ENCODE measurements around the gene L3MBTL1.

Gene L3MBTL1

GRCh38 chr20:43550456-43550855, 43.0 kb downstream of the L3MBTL1 start:
- H3K36me3 ChIP-seq (ENCODE audit: insufficient read depth, low read depth, low read length): peaks cover 6% of the 10 kb centered on the region; the same call in 1 of the 2 replicates
- H3K27me3 ChIP-seq (ENCODE audit: insufficient read depth, low read length): no peaks in the 10 kb centered on the region
- no peak overlapping the region for H3K27ac ChIP-seq (ENCODE audit: low read length)
- no peaks in the 10 kb centered on the region for H3K4me1 ChIP-seq (ENCODE audit: insufficient read depth, low read length)
- H3K4me3 ChIP-seq (ENCODE audit: low read length): no peak overlapping the region
- no peak overlapping the region for H3K9ac ChIP-seq (ENCODE audit: low read depth, low read length)
- peaks cover 5% of the 10 kb centered on the region; the same call in 1 of the 2 replicates for H3K9me3 ChIP-seq (ENCODE audit: insufficient read depth, low read depth, low read length)

DNA sequence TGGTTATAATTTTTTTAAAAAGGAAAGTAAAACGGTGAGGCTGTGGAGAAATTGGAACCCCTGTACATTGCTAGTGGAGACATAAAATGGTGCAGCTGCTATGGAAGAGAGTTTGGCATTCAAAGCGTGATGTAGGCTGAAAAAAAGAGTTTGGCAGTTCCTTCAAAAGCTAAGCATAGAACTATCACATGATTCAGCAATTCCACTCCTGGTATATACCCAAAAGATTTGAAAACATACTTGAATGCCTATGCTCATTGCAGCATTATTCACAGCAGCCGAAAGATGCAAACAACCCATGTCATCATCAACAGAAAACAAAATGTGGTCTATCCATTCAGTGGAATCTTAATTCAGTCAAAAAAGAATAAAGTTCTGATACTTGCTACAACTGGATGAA, 46.9 kb downstream of the L3MBTL1 start:
- H3K27me3 ChIP-seq (ENCODE audit: insufficient read depth, low read length): no peaks in the 10 kb centered on the region
- no peaks in the 10 kb centered on the region for H3K36me3 ChIP-seq (ENCODE audit: insufficient read depth, low read depth, low read length)
- H3K9ac ChIP-seq (ENCODE audit: low read depth, low read length): no peak overlapping the region
- H3K27ac ChIP-seq (ENCODE audit: low read length): no peak overlapping the region
- H3K4me1 ChIP-seq (ENCODE audit: insufficient read depth, low read length): no peaks in the 10 kb centered on the region
- H3K4me3 ChIP-seq (ENCODE audit: low read length): no peak overlapping the region
- no peaks in the 10 kb centered on the region for H3K9me3 ChIP-seq (ENCODE audit: insufficient read depth, low read depth, low read length)

DNA sequence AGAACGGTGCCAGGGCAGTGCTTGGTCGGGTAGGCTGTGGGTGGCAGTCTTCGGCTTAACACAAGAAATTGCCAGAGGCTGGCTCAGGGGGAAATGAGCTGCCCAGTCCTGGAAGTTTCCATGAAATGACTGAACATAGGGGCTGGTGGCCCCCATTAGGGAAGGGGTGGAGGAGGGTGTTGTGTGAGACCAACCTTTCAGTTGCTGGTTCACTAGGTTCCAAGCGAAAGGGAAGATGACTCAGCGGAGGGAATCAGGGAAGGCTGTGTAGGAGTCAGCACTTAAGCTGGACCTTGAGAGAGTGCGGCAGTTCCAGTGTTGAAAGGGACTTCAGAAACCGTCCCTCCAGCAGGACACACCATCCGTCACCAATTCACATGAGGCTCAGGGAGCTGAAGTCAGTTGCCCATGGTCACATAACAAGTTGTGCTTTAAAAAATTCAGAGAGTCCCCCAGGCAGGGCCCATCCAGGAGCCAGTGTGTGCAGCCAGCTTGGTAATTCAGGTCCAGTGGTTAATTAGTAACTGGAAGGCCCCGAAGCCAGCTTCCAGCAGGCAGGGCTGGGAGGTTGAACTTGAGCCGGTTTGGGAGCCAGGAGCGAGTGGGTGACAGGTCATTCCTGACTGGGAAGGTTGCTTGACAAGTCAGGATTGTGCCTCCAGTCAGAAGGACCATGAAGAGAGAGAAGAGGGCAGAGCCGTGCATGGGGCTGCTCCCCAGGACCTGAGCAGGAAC, 51.1 kb downstream of the L3MBTL1 start, which contains the start of gene SGK2:
Gene SGK2 (plus strand): TSS at position 616 of the 735 bp plus-strand sequence. CDS start 7,469 bp downstream, outside the sequence.
- no peak within 1 kb of the TSS for H3K27ac ChIP-seq (ENCODE audit: low read length)
- no peaks in the 10 kb centered on the region for H3K9me3 ChIP-seq (ENCODE audit: insufficient read depth, low read depth, low read length)
- H3K27me3 ChIP-seq (ENCODE audit: insufficient read depth, low read length): no peaks in the 10 kb centered on the region
- no peak within 1 kb of the TSS for H3K4me3 ChIP-seq (ENCODE audit: low read length)
- no peaks in the 10 kb centered on the region for H3K4me1 ChIP-seq (ENCODE audit: insufficient read depth, low read length)
- no peaks in the 10 kb centered on the region for H3K36me3 ChIP-seq (ENCODE audit: insufficient read depth, low read depth, low read length)
- H3K9ac ChIP-seq (ENCODE audit: low read depth, low read length): no peak within 1 kb of the TSS

DNA sequence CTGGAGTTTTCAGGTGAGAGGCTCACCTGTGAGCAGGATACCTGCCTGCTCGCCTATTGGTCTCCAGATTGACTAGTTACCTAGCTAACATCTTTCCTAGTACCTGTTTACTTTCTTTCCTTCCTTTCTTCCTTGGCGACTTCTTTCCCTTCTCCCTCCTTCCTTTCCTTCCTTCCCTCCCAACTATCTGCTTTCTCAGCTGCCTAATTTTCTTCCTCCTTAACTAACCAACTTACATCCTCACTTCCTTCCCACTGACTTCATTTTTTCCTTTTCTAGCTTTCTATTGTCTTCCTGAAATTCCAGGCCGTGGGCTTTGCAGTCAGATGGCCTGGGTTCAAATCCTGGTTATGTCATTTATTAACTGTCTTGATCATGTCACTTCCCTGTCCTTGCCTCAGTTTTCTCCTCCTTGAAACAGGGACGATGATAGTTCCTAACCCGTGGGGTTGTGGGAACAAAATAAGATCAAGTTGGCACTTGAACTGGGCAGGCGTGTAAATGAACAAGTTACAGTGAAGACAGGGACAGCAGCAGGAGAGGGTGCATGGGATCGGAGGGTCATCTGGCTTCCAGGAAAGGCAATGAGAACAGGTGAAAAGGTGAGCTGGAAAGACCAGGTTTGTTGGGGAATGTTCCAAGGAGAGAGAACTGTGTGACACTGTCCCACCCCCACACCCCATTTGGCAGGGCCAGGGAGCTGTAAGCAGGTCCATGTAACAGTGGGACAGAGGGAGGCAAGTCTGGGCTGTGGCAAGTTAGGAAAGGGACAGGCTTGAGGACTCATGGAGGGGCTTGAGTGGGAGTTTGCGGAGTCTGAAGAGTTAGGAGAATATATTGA, 51.9 kb downstream of the L3MBTL1 start:
- H3K27me3 ChIP-seq (ENCODE audit: insufficient read depth, low read length): no peaks in the 10 kb centered on the region

GRCh38 chr20:43560974-43561373, 53.5 kb downstream of the L3MBTL1 start:
- Histone ChIP-seq H3K4me1 (ENCODE audit: insufficient read depth, low read length) (no peaks in the 10 kb centered on the region), H3K36me3 (ENCODE audit: insufficient read depth, low read depth, low read length) (no peaks in the 10 kb centered on the region), H3K9me3 (ENCODE audit: insufficient read depth, low read depth, low read length) (no peaks in the 10 kb centered on the region), H3K4me3 (ENCODE audit: low read length) (no peak overlapping the region), H3K9ac (ENCODE audit: low read depth, low read length) (no peak overlapping the region), H3K27me3 (ENCODE audit: insufficient read depth, low read length) (no peaks in the 10 kb centered on the region), H3K27ac (ENCODE audit: low read length) (no peak overlapping the region)

More for the DNA sequence above, 51.9 kb downstream of the L3MBTL1 start:
- H3K4me3 ChIP-seq (ENCODE audit: low read length): no peak overlapping the region
- H3K36me3 ChIP-seq (ENCODE audit: insufficient read depth, low read depth, low read length): no peaks in the 10 kb centered on the region
- no peak overlapping the region for H3K9ac ChIP-seq (ENCODE audit: low read depth, low read length)
- H3K9me3 ChIP-seq (ENCODE audit: insufficient read depth, low read depth, low read length): no peaks in the 10 kb centered on the region
- H3K4me1 ChIP-seq (ENCODE audit: insufficient read depth, low read length): no peaks in the 10 kb centered on the region
- H3K27ac ChIP-seq (ENCODE audit: low read length): no peak overlapping the region

DNA sequence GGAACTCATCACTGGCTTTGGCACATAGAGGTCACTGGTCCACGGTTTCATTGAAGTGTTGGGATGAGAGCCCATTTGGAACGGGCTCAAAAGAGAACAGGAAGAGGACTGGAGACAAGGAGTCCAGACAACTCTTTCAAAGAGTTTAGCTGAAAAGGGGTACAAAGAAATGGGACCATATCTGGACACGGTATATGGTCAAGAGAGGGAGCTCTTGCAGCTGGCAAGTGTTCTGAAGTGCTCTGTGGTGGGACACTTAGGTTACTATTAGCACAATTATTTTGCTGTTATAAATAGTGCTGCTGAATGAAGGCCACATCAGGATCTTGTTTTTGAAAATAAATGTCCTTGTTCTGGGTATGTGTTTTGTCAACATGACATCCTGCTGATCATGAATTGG, 55.9 kb downstream of the L3MBTL1 start:
- H3K4me1 ChIP-seq (ENCODE audit: insufficient read depth, low read length): no peaks in the 10 kb centered on the region
- no peak overlapping the region for H3K27ac ChIP-seq (ENCODE audit: low read length)

DNA sequence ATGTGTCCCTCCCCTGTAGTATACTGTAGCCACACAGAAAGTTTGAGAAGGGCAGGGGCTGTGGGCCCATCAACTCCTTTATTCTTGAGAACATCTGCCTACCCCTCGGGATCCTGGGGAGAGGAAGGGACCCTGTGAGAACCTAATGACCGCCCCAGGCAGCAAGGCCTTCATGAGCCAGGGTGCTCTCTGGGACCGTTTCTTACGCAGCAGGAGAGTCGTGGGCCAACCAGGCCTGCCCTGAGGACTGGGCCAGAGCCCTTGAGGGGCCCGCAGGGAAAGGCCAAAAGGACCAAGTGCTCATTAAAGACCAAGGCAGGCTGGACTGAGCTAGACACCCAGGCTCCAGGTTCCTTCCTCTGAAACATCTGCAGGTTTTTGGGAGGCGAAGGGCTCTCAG, 56.5 kb downstream of the L3MBTL1 start:
- Histone ChIP-seq H3K4me3 (ENCODE audit: low read length) (no peak overlapping the region), H3K27ac (ENCODE audit: low read length) (no peak overlapping the region), H3K36me3 (ENCODE audit: insufficient read depth, low read depth, low read length) (no peaks in the 10 kb centered on the region), H3K9ac (ENCODE audit: low read depth, low read length) (no peak overlapping the region), H3K4me1 (ENCODE audit: insufficient read depth, low read length) (no peaks in the 10 kb centered on the region), H3K27me3 (ENCODE audit: insufficient read depth, low read length) (no peaks in the 10 kb centered on the region), H3K9me3 (ENCODE audit: insufficient read depth, low read depth, low read length) (no peaks in the 10 kb centered on the region)

More for the DNA sequence above, 55.9 kb downstream of the L3MBTL1 start:
- no peaks in the 10 kb centered on the region for H3K27me3 ChIP-seq (ENCODE audit: insufficient read depth, low read length)
- no peak overlapping the region for H3K4me3 ChIP-seq (ENCODE audit: low read length)
- no peak overlapping the region for H3K9ac ChIP-seq (ENCODE audit: low read depth, low read length)
- H3K9me3 ChIP-seq (ENCODE audit: insufficient read depth, low read depth, low read length): no peaks in the 10 kb centered on the region
- no peaks in the 10 kb centered on the region for H3K36me3 ChIP-seq (ENCODE audit: insufficient read depth, low read depth, low read length)

DNA sequence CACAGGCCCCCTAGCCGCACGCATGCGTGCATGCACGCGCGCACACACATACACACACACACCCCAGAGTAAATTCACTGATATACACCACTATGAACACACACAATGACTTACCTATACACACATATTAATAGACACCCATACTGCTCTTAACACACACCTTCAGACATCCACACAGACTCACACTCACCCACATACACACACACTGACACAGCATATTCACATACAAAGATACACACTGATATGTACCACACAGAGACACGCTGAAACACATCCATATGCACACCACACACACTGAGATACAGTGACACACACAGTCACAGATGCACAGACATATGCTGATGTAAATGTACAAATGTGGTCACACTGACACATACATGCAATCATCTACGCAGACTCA, 57.0 kb downstream of the L3MBTL1 start:
- Histone ChIP-seq H3K9me3 (ENCODE audit: insufficient read depth, low read depth, low read length) (no peaks in the 10 kb centered on the region), H3K36me3 (ENCODE audit: insufficient read depth, low read depth, low read length) (no peaks in the 10 kb centered on the region), H3K27me3 (ENCODE audit: insufficient read depth, low read length) (no peaks in the 10 kb centered on the region), H3K27ac (ENCODE audit: low read length) (no peak overlapping the region), H3K4me1 (ENCODE audit: insufficient read depth, low read length) (no peaks in the 10 kb centered on the region), H3K9ac (ENCODE audit: low read depth, low read length) (no peak overlapping the region), H3K4me3 (ENCODE audit: low read length) (no peak overlapping the region)

- Histone ChIP-seq H3K27ac (ENCODE audit: low read length) (no peak overlapping the region), H3K36me3 (ENCODE audit: insufficient read depth, low read depth, low read length) (no peaks in the 10 kb centered on the region), H3K9ac (ENCODE audit: low read depth, low read length) (no peak overlapping the region), H3K4me3 (ENCODE audit: low read length) (no peak overlapping the region), H3K27me3 (ENCODE audit: insufficient read depth, low read length) (no peaks in the 10 kb centered on the region), H3K4me1 (ENCODE audit: insufficient read depth, low read length) (no peaks in the 10 kb centered on the region), H3K9me3 (ENCODE audit: insufficient read depth, low read depth, low read length) (no peaks in the 10 kb centered on the region)
These were observed 57.7 kb downstream of the L3MBTL1 start for GRCh38 chr20:43564993-43565757.

GRCh38 chr20:43565758-43566104, 58.2 kb downstream of the L3MBTL1 start:
- Histone ChIP-seq H3K9me3 (ENCODE audit: insufficient read depth, low read depth, low read length) (no peaks in the 10 kb centered on the region), H3K36me3 (ENCODE audit: insufficient read depth, low read depth, low read length) (no peaks in the 10 kb centered on the region), H3K27me3 (ENCODE audit: insufficient read depth, low read length) (no peaks in the 10 kb centered on the region), H3K4me1 (ENCODE audit: insufficient read depth, low read length) (no peaks in the 10 kb centered on the region), H3K4me3 (ENCODE audit: low read length) (no peak overlapping the region), H3K27ac (ENCODE audit: low read length) (no peak overlapping the region), H3K9ac (ENCODE audit: low read depth, low read length) (no peak overlapping the region)

GRCh38 chr20:43567477-43567876, 60.0 kb downstream of the L3MBTL1 start:
- Histone ChIP-seq H3K4me3 (ENCODE audit: low read length) (no peak overlapping the region), H3K4me1 (ENCODE audit: insufficient read depth, low read length) (no peaks in the 10 kb centered on the region), H3K9ac (ENCODE audit: low read depth, low read length) (no peak overlapping the region), H3K36me3 (ENCODE audit: insufficient read depth, low read depth, low read length) (no peaks in the 10 kb centered on the region), H3K27ac (ENCODE audit: low read length) (no peak overlapping the region), H3K27me3 (ENCODE audit: insufficient read depth, low read length) (no peaks in the 10 kb centered on the region), H3K9me3 (ENCODE audit: insufficient read depth, low read depth, low read length) (no peaks in the 10 kb centered on the region)

All from iPS-20b (cell line).